HG03066 (cell line): ENCODE measurements around the gene IL6ST.
"Not testable (repeated sequence)": the region's sequence is repeated elsewhere in the genome, so short reads cannot be mapped to it uniquely, and the experiment has no call there.

ENCODE experiments used
- ATAC-seq: cut with Tn5 transposase; IDR thresholded peaks from one replicate; pipeline ENCODE4 v1.9.1; 2021; ENCODE audit warnings: low read depth; ENCODE audit not compliant: unreplicated experiment

IL6ST gene

GRCh38 chr5:55973296-55973695 lies 21.5 kb downstream of the IL6ST start:
- no peak for ATAC-seq

GRCh38 chr5:55969956-55970355 lies 24.8 kb downstream of the IL6ST start:
- ATAC-seq, result no peak

- ATAC-seq, result no peak
These were observed 28.5 kb downstream of the IL6ST start for GRCh38 chr5:55966284-55966683.

- no peak for ATAC-seq
These were observed 29.2 kb downstream of the IL6ST start for GRCh38 chr5:55965525-55965924.

GRCh38 chr5:55960779-55961178 lies 34.0 kb downstream of the IL6ST start:
- ATAC-seq, result no peak

GRCh38 chr5:55959208-55959607 lies 35.6 kb downstream of the IL6ST start:
- no peak for ATAC-seq

- not testable (repeated sequence) for ATAC-seq
These were observed 53.6 kb downstream of the IL6ST start for GRCh38 chr5:55941154-55941553.

- ATAC-seq, result not testable (repeated sequence)
These were observed 57.2 kb downstream of the IL6ST start for GRCh38 chr5:55937598-55937997.

GRCh38 chr5:55936100-55936693 lies 58.6 kb downstream of the IL6ST start:
- ATAC-seq, result peak; percentile 74

- no peak for ATAC-seq
These were observed 59.4 kb downstream of the IL6ST start for GRCh38 chr5:55935371-55935770.

GRCh38 chr5:55934720-55935119 lies 60.0 kb downstream of the IL6ST start:
- ATAC-seq, result no peak

- ATAC-seq, result no peak
These were observed 60.6 kb downstream of the IL6ST start for GRCh38 chr5:55934115-55934613.

- no peak for ATAC-seq
These were observed 61.2 kb downstream of the IL6ST start for GRCh38 chr5:55933377-55934114.

GRCh38 chr5:55932700-55933099 lies 62.1 kb downstream of the IL6ST start:
- ATAC-seq, result no peak

- no peak for ATAC-seq
These were observed 65.6 kb downstream of the IL6ST start for GRCh38 chr5:55929020-55929799.

GRCh38 chr5:55927861-55928655 lies 66.7 kb downstream of the IL6ST start:
- ATAC-seq, result no peak

GRCh38 chr5:55926476-55926875 lies 68.3 kb downstream of the IL6ST start:
- no peak for ATAC-seq

GRCh38 chr5:55925712-55926111 lies 69.1 kb downstream of the IL6ST start:
- ATAC-seq, result no peak

GRCh38 chr5:55925181-55925580 lies 69.6 kb downstream of the IL6ST start:
- no peak for ATAC-seq

GRCh38 chr5:55924744-55925143 lies 70.0 kb downstream of the IL6ST start:
- no peak for ATAC-seq
